CD14-positive monocyte (primary cell): ENCODE results near the gene SPATS2L. TPM values are rescaled to one million over a fixed set of nuclear protein-coding genes. Genes with fewer than 3 reads are reported as not detected.

Experiments used
- DNase-seq, 3 donors: peaks; one replicate each; pipeline ENCODE4 v3.0.0-alpha.2; 2011 to 2022
- H2AFZ ChIP-seq: 2 replicates; pipeline ENCODE4 v1.6.0; 2012; ENCODE audit warnings: mild to moderate bottlenecking, low read depth, low read length, inconsistent platforms; ENCODE audit not compliant: insufficient read depth, poor library complexity, severe bottlenecking
- H3K27ac ChIP-seq, 2 donors: 1 replicate in 1 of 2; 2 replicates in 1 of 2; pipeline ENCODE4 v1.5.1; 2012 to 2013; ENCODE audit warnings: low read length in 2 of 2, control low read depth in 1 of 2, inconsistent platforms in 1 of 2, low read depth in 1 of 2, mild to moderate bottlenecking in 1 of 2
- H3K27me3 ChIP-seq, 2 donors: one replicate each; pipeline versions ENCODE4 v1.6.0 to v1.6.1; 2011 to 2013; ENCODE audit warnings: low read length in 2 of 2; ENCODE audit not compliant: control insufficient read depth in 2 of 2, insufficient read depth in 2 of 2
- H3K36me3 ChIP-seq, 2 donors: replicated peaks in 1 of 2; 1 replicate in 1 of 2; 2 replicates in 1 of 2; pipeline versions ENCODE4 v1.5.1 to v1.6.1; 2012 to 2013; ENCODE audit warnings: low read length in 2 of 2, control low read depth in 1 of 2, inconsistent platforms in 1 of 2, mild to moderate bottlenecking in 1 of 2; ENCODE audit not compliant: insufficient read depth in 2 of 2, control insufficient read depth in 1 of 2
- H3K4me1 ChIP-seq, 2 donors: 1 replicate in 1 of 2; 2 replicates in 1 of 2; pipeline versions ENCODE4 v1.5.1 to v1.6.1; 2012 to 2013; ENCODE audit warnings: low read length in 2 of 2, control low read depth in 1 of 2, inconsistent platforms in 1 of 2, mild to moderate bottlenecking in 1 of 2, moderate library complexity in 1 of 2; ENCODE audit not compliant: insufficient read depth in 2 of 2, control insufficient read depth in 1 of 2
- H3K4me2 ChIP-seq: replicated peaks from 2 replicates; pipeline ENCODE3; 2012; ENCODE audit warnings: low read length, moderate library complexity, mild to moderate bottlenecking; ENCODE audit not compliant: poor library complexity, severe bottlenecking; ENCODE audit errors: extremely low read depth
- H3K4me3 ChIP-seq, 3 experiments: fragments of 200-600 bp in 1 of 3; sonication (generic) in 1 of 3; replicated peaks in 1 of 3; 1 replicate in 2 of 3; 2 replicates in 1 of 3; pipeline ENCODE4 v1.5.1; 2011 to 2013; ENCODE audit warnings: low read length in 3 of 3, mild to moderate bottlenecking in 3 of 3, control low read depth in 2 of 3, low read depth in 2 of 3, inconsistent platforms in 1 of 3, moderate library complexity in 1 of 3
- H3K79me2 ChIP-seq: 2 replicates; pipeline ENCODE4 v1.6.0; 2012; ENCODE audit warnings: mild to moderate bottlenecking, control low read depth, inconsistent platforms, low read length, moderate library complexity; ENCODE audit not compliant: insufficient read depth
- H3K9ac ChIP-seq: 2 replicates; pipeline ENCODE4 v1.6.0; 2017; ENCODE audit warnings: low read length, mild to moderate bottlenecking; ENCODE audit not compliant: insufficient read depth, poor library complexity, severe bottlenecking
- H3K9me3 ChIP-seq, 2 donors: replicated peaks in 1 of 2; 1 replicate in 1 of 2; 2 replicates in 1 of 2; pipeline versions ENCODE4 v1.5.1 to v1.6.1; 2012 to 2013; ENCODE audit warnings: low read length in 2 of 2, control low read depth in 1 of 2; ENCODE audit not compliant: control insufficient read depth in 1 of 2, insufficient read depth in 1 of 2
- H4K20me1 ChIP-seq: 2 replicates; pipeline ENCODE4 v1.6.0; 2012; ENCODE audit warnings: mild to moderate bottlenecking, low read length, control low read depth, moderate library complexity; ENCODE audit not compliant: insufficient read depth
- H3K27ac Mint-ChIP-seq, 7 donors: one replicate each; pipeline ENCODE4 v1.8.0; 2020; ENCODE audit warnings: mild to moderate bottlenecking in 7 of 7, mixed read lengths in 7 of 7, moderate library complexity in 6 of 7, inconsistent platforms in 2 of 7
- H3K27me3 Mint-ChIP-seq, 3 donors: one replicate each; pipeline ENCODE4 v1.8.0; 2021 to 2022; ENCODE audit warnings: low read depth in 3 of 3, mild to moderate bottlenecking in 3 of 3, mixed read lengths in 3 of 3, moderate library complexity in 3 of 3, inconsistent platforms in 1 of 3
- H3K36me3 Mint-ChIP-seq, 2 donors: one replicate each; pipeline ENCODE4 v1.8.0; 2020; ENCODE audit warnings: mixed read lengths in 2 of 2, inconsistent platforms in 1 of 2, mild to moderate bottlenecking in 1 of 2
- H3K4me1 Mint-ChIP-seq: one replicate; pipeline ENCODE4 v1.8.0; 2020; ENCODE audit warnings: mild to moderate bottlenecking, mixed read lengths
- H3K4me3 Mint-ChIP-seq, 2 donors: one replicate each; pipeline ENCODE4 v1.8.0; 2020; ENCODE audit warnings: mild to moderate bottlenecking in 2 of 2, mixed read lengths in 2 of 2, moderate library complexity in 1 of 2
- H3K9me3 Mint-ChIP-seq, 7 donors: one replicate each; pipeline ENCODE4 v1.8.0; 2020 to 2022; ENCODE audit warnings: mixed read lengths in 7 of 7, mild to moderate bottlenecking in 6 of 7, moderate library complexity in 6 of 7, inconsistent platforms in 2 of 7
- WGBS: methylation state at CpG from one replicate; pipeline ENCODE4 v1.1.5; 2013; ENCODE audit warnings: missing lambda C conversion rate; ENCODE audit not compliant: insufficient coverage; 5-methylcytosine and 5-hydroxymethylcytosine counted together
- intact Hi-C, 2 donors: fragments of 100-400 bp; cut with micrococcal nuclease; formaldehyde crosslinking; loops; one replicate each; pipeline versions ENCODE4 v1.15.0 to v1.15.1; 2023
- polyA plus RNA-seq, 3 donors: library from polyadenylated mRNA; depleted of rRNA in 1 of 3; unstranded in 2 of 3; stranded (reverse) in 1 of 3; fragments of 300-500 nt in 2 of 3; fragments of >200 nt in 1 of 3; fragmentation: Illumina TruSeq in 2 of 3; gene quantifications; 1 replicate in 2 of 3; 2 replicates in 1 of 3; pipeline ENCODE4 v1.2.3, GENCODE V29; 2012 to 2021
- TF ChIP-seq, protein P1 (sequence below): fragments of 200-600 bp; IDR thresholded peaks from one replicate; pipeline ENCODE4 v1.8.0; 2022; ENCODE audit warnings: antibody characterized with exemption, mild to moderate bottlenecking

Gene SPATS2L
- polyA plus RNA-seq, 3 donors: 2.7 to 5.2 (median 3.2) TPM

GRCh38 chr2:200461846-200462710 is 155.6 kb downstream of the SPATS2L start:
- no peaks in the 10 kb centered on the region for H3K27me3 ChIP-seq
- no CpG with 5 or more reads among the region's 2 CpGs for WGBS
- peaks cover 4 to 7% of the 10 kb centered on the region in 2 donors for H3K4me1 ChIP-seq
- H3K4me2 ChIP-seq: no peak overlapping the region
- intact Hi-C loops: no loop called here
- DNase-seq: no peak
- peaks cover 6% of the 10 kb centered on the region for H3K4me1 Mint-ChIP-seq
- H4K20me1 ChIP-seq: no peaks in the 10 kb centered on the region
- no peak overlapping the region for H3K9ac ChIP-seq
- TF ChIP-seq, protein P1, sequence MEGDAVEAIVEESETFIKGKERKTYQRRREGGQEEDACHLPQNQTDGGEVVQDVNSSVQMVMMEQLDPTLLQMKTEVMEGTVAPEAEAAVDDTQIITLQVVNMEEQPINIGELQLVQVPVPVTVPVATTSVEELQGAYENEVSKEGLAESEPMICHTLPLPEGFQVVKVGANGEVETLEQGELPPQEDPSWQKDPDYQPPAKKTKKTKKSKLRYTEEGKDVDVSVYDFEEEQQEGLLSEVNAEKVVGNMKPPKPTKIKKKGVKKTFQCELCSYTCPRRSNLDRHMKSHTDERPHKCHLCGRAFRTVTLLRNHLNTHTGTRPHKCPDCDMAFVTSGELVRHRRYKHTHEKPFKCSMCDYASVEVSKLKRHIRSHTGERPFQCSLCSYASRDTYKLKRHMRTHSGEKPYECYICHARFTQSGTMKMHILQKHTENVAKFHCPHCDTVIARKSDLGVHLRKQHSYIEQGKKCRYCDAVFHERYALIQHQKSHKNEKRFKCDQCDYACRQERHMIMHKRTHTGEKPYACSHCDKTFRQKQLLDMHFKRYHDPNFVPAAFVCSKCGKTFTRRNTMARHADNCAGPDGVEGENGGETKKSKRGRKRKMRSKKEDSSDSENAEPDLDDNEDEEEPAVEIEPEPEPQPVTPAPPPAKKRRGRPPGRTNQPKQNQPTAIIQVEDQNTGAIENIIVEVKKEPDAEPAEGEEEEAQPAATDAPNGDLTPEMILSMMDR: no peak
- H3K36me3 ChIP-seq: no peaks in the 10 kb centered on the region
- peaks cover 2 to 4% of the 10 kb centered on the region in 2 donors for H3K36me3 Mint-ChIP-seq
- H3K79me2 ChIP-seq: no peaks in the 10 kb centered on the region
- no peaks in the 10 kb centered on the region for H3K9me3 ChIP-seq
- H3K4me3 Mint-ChIP-seq: no peak overlapping the region
- peak overlapping the region in 1 of 7 donors; percentile 25 for H3K27ac Mint-ChIP-seq
- H3K27ac ChIP-seq: no peak overlapping the region
- no peaks in the 10 kb centered on the region for H3K27me3 Mint-ChIP-seq
- H2AFZ ChIP-seq: no peak overlapping the region
- H3K4me3 ChIP-seq: no peak overlapping the region
- H3K9me3 Mint-ChIP-seq: no peaks in the 10 kb centered on the region

- H3K36me3 ChIP-seq: peaks cover 0 to 12% of the 10 kb centered on the region in 2 donors
- no peak overlapping the region for H3K4me3 ChIP-seq
- no peaks in the 10 kb centered on the region for H3K9me3 ChIP-seq
- H3K4me1 Mint-ChIP-seq: no peaks in the 10 kb centered on the region
- H3K36me3 Mint-ChIP-seq: peaks cover 6 to 12% of the 10 kb centered on the region in 2 donors
- H2AFZ ChIP-seq: no peak overlapping the region
- WGBS: no CpG with 5 or more reads among the region's 2 CpGs
- no peaks in the 10 kb centered on the region for H3K9me3 Mint-ChIP-seq
- intact Hi-C loops: no loop called here
- no peaks in the 10 kb centered on the region for H3K27me3 Mint-ChIP-seq
- H3K4me2 ChIP-seq: no peak overlapping the region
- no peak for DNase-seq
- no peak overlapping the region for H3K27ac Mint-ChIP-seq
- H3K27me3 ChIP-seq: no peaks in the 10 kb centered on the region
- H3K79me2 ChIP-seq: no peaks in the 10 kb centered on the region
- H3K4me1 ChIP-seq: no peaks in the 10 kb centered on the region
- no peak overlapping the region for H3K27ac ChIP-seq
- H3K4me3 Mint-ChIP-seq: no peak overlapping the region
- H4K20me1 ChIP-seq: no peaks in the 10 kb centered on the region
- no peak overlapping the region for H3K9ac ChIP-seq
- TF ChIP-seq, protein P1: no peak
These were observed 157.0 kb downstream of the SPATS2L start for GRCh38 chr2:200463452-200463851.
